SK-N-SH treated with all-trans-retinoic acid at 6 μM for 48 hours (cell line): ENCODE results near the gene RAPH1.
"Not testable (repeated sequence)": the region's sequence is repeated elsewhere in the genome, so short reads cannot be mapped to it uniquely, and the experiment has no call there.

Source experiments
- ARNTL ChIP-seq: fragments of 450-650 bp; formaldehyde crosslinking; IDR thresholded peaks from 2 replicates; pipeline ENCODE4 v1.5.0; 2020; ENCODE audit warnings: low read depth, mild to moderate bottlenecking, moderate library complexity, borderline replicate concordance
- ESRRG ChIP-seq: fragments of 250-450 bp; sonication (Bioruptor Pico); IDR thresholded peaks from 2 replicates; pipeline ENCODE4 v1.6.1; 2021; ENCODE audit warnings: mild to moderate bottlenecking
- ISL1 ChIP-seq: fragments of 250-450 bp; sonication (Bioruptor Pico); IDR thresholded peaks from 2 replicates; pipeline ENCODE4 v2.1.2; 2022; ENCODE audit warnings: mild to moderate bottlenecking, moderate library complexity
- POU6F1 ChIP-seq: fragments of 250-450 bp; sonication (Bioruptor Pico); IDR thresholded peaks from 2 replicates; pipeline ENCODE4 v1.8.0; 2021; ENCODE audit warnings: low read depth, mild to moderate bottlenecking, moderate library complexity, borderline replicate concordance
- PPARA ChIP-seq: fragments of 250-450 bp; sonication (Bioruptor Pico); IDR thresholded peaks from 2 replicates; pipeline ENCODE4 v1.5.0; 2020; ENCODE audit warnings: mild to moderate bottlenecking, borderline replicate concordance
- ZFP30 ChIP-seq: fragments of 450-650 bp; formaldehyde crosslinking; IDR thresholded peaks from 2 replicates; pipeline ENCODE4 v1.5.0; 2022; ENCODE audit warnings: mild to moderate bottlenecking, moderate library complexity
- ZNF70 ChIP-seq: fragments of 450-650 bp; formaldehyde crosslinking; IDR thresholded peaks from 2 replicates; pipeline ENCODE4 v1.5.0; 2020; ENCODE audit warnings: mild to moderate bottlenecking, moderate library complexity
- ZNF8 ChIP-seq: fragments of 450-650 bp; formaldehyde crosslinking; IDR thresholded peaks from 2 replicates; pipeline ENCODE4 v1.5.0; 2020; ENCODE audit warnings: mild to moderate bottlenecking, moderate library complexity
- TF ChIP-seq, protein P1 (sequence below): fragments of 250-450 bp; sonication (Bioruptor Pico); IDR thresholded peaks from 2 replicates; pipeline ENCODE4 v1.5.1; 2020; ENCODE audit warnings: low read depth, mild to moderate bottlenecking, moderate library complexity

GRCh38 chr2:203540598-203540997 is 5.5 kb upstream of the RAPH1 start:
- not testable (repeated sequence) for TF ChIP-seq ISL1, ZFP30, ESRRG, ZNF70, ZNF8, PPARA, POU6F1, ARNTL (CRISPR knock-in tag)
- TF ChIP-seq, protein P1, sequence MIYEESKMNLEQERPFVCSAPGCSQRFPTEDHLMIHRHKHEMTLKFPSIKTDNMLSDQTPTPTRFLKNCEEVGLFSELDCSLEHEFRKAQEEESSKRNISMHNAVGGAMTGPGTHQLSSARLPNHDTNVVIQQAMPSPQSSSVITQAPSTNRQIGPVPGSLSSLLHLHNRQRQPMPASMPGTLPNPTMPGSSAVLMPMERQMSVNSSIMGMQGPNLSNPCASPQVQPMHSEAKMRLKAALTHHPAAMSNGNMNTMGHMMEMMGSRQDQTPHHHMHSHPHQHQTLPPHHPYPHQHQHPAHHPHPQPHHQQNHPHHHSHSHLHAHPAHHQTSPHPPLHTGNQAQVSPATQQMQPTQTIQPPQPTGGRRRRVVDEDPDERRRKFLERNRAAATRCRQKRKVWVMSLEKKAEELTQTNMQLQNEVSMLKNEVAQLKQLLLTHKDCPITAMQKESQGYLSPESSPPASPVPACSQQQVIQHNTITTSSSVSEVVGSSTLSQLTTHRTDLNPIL (CRISPR knock-in tag): not testable (repeated sequence)
